Suprapubic skin (tissue), 4 donors: ENCODE results near the gene HAUS5. TPM values are rescaled to one million over a fixed set of nuclear protein-coding genes. Genes with fewer than 3 reads are reported as not detected.

Experiments used
- DNase-seq, 2 donors: peaks; one replicate each; pipeline ENCODE4 v3.0.0-alpha.2; 2019; ENCODE audit warnings: low spot score in 2 of 2
- H3K27ac ChIP-seq: fragments of 200-600 bp; sonication (generic); one replicate; pipeline ENCODE4 v1.5.1; 2019
- H3K27me3 ChIP-seq: fragments of 200-600 bp; sonication (generic); one replicate; pipeline ENCODE4 v1.5.1; 2019
- H3K36me3 ChIP-seq: fragments of 200-600 bp; sonication (generic); one replicate; pipeline ENCODE4 v1.5.1; 2019
- H3K4me1 ChIP-seq: fragments of 200-600 bp; sonication (generic); one replicate; pipeline ENCODE4 v1.5.1; 2019
- H3K4me3 ChIP-seq: fragments of 200-600 bp; sonication (generic); one replicate; pipeline ENCODE4 v1.5.1; 2019; ENCODE audit warnings: mild to moderate bottlenecking
- H3K9me3 ChIP-seq: fragments of 200-600 bp; sonication (generic); one replicate; pipeline ENCODE4 v1.5.1; 2019
- CTCF ChIP-seq, 2 donors: fragments of 200-600 bp in 1 of 2; fragments of 450-650 bp in 1 of 2; sonication (generic) in 1 of 2; IDR thresholded peaks; one replicate each; pipeline ENCODE4 v1.5.1; 2016 to 2019; ENCODE audit warnings: antibody characterized with exemption in 2 of 2, mild to moderate bottlenecking in 1 of 2, moderate library complexity in 1 of 2
- EP300 ChIP-seq: sonication (generic); formaldehyde crosslinking; IDR thresholded peaks from one replicate; pipeline ENCODE4 v1.6.1; 2017; ENCODE audit warnings: antibody characterized with exemption
- POLR2A ChIP-seq, 2 donors: fragments of 450-650 bp; IDR thresholded peaks; one replicate each; pipeline ENCODE4 v1.6.1; 2017; ENCODE audit warnings: antibody characterized with exemption in 2 of 2, mild to moderate bottlenecking in 2 of 2, moderate library complexity in 2 of 2
- POLR2AphosphoS5 ChIP-seq, 3 donors: sonication (generic); formaldehyde crosslinking; IDR thresholded peaks; one replicate each; pipeline ENCODE4 v1.6.1; 2017; ENCODE audit warnings: antibody characterized with exemption in 3 of 3
- WGBS: methylation state at CpG from one replicate; pipeline ENCODE4 v1.1.5; 2018; 5-methylcytosine and 5-hydroxymethylcytosine counted together
- total RNA-seq, 4 donors: library from RNA; depleted of rRNA; stranded (reverse); fragments of >200 nt; gene quantifications; one replicate each; pipeline ENCODE4 v1.1.0, GENCODE V29; 2016

The HAUS5 gene
- total RNA-seq, 4 donors from 2014 or later: 14.9 to 18.4 (median 16.4) TPM

- no peak for DNase-seq
- Histone ChIP-seq H3K27me3 (no peaks in the 10 kb centered on the region), H3K4me3 (no peak overlapping the region), H3K9me3 (no peaks in the 10 kb centered on the region), H3K4me1 (no peaks in the 10 kb centered on the region), H3K36me3 (peaks cover 63% of the 10 kb centered on the region), H3K27ac (no peak overlapping the region)
- TF ChIP-seq POLR2AphosphoS5 (IDR thresholded peaks at IDR 0.05): no peak
- no peak for TF ChIP-seq EP300
- no peak for TF ChIP-seq POLR2A (IDR thresholded peaks at IDR 0.05)
- no peak for TF ChIP-seq CTCF (IDR thresholded peaks at IDR 0.05)
- 80% methylated on average over 6 of the region's 7 CpGs for WGBS
Observed at GRCh38 chr19:35618857-35619256, 6.3 kb downstream of the HAUS5 start.

- TF ChIP-seq POLR2AphosphoS5 (IDR thresholded peaks at IDR 0.05) (no peak), EP300 (no peak), POLR2A (IDR thresholded peaks at IDR 0.05) (no peak), CTCF (IDR thresholded peaks at IDR 0.05) (no peak)
- no peak overlapping the region for H3K4me3 ChIP-seq
- WGBS: 95% methylated on average over 10 of the region's 12 CpGs
Observed at GRCh38 chr19:35619290-35619923, 6.9 kb downstream of the HAUS5 start.

GRCh38 chr19:35620001-35620400 is 7.5 kb downstream of the HAUS5 start:
- WGBS: 94% methylated on average over 17 of the region's 17 CpGs
- no peaks in the 10 kb centered on the region for H3K4me1 ChIP-seq
- no peak overlapping the region for H3K27ac ChIP-seq
- DNase-seq: no peak
- no peak for TF ChIP-seq CTCF (IDR thresholded peaks at IDR 0.05)
- TF ChIP-seq POLR2A (IDR thresholded peaks at IDR 0.05): no peak
- no peak for TF ChIP-seq EP300
- TF ChIP-seq POLR2AphosphoS5 (IDR thresholded peaks at IDR 0.05): no peak
- H3K9me3 ChIP-seq: no peaks in the 10 kb centered on the region
- H3K4me3 ChIP-seq: no peak overlapping the region
- peaks cover 61% of the 10 kb centered on the region for H3K36me3 ChIP-seq
- H3K27me3 ChIP-seq: no peaks in the 10 kb centered on the region

More at GRCh38 chr19:35619290-35619923, 6.9 kb downstream of the HAUS5 start:
- Histone ChIP-seq H3K9me3 (no peaks in the 10 kb centered on the region), H3K27me3 (no peaks in the 10 kb centered on the region), H3K4me1 (no peaks in the 10 kb centered on the region), H3K27ac (no peak overlapping the region), H3K36me3 (peaks cover 63% of the 10 kb centered on the region)
- no peak for DNase-seq

- Histone ChIP-seq H3K9me3 (no peaks in the 10 kb centered on the region), H3K27ac (no peak overlapping the region), H3K27me3 (no peaks in the 10 kb centered on the region), H3K36me3 (peaks cover 44% of the 10 kb centered on the region), H3K4me3 (no peak overlapping the region), H3K4me1 (no peaks in the 10 kb centered on the region)
- WGBS: 92% methylated on average over 9 of the region's 9 CpGs
- no peak for DNase-seq
- TF ChIP-seq POLR2A (IDR thresholded peaks at IDR 0.05) (no peak), POLR2AphosphoS5 (IDR thresholded peaks at IDR 0.05) (no peak)
Observed at GRCh38 chr19:35621708-35622107, 9.2 kb downstream of the HAUS5 start.

GRCh38 chr19:35622750-35623149 is 10.2 kb downstream of the HAUS5 start:
- Histone ChIP-seq H3K27ac (no peak overlapping the region), H3K4me1 (no peaks in the 10 kb centered on the region), H3K36me3 (peaks cover 35% of the 10 kb centered on the region), H3K27me3 (no peaks in the 10 kb centered on the region), H3K4me3 (no peak overlapping the region), H3K9me3 (no peaks in the 10 kb centered on the region)
- DNase-seq: no peak
- no peak for TF ChIP-seq CTCF (IDR thresholded peaks at IDR 0.05)
- TF ChIP-seq POLR2AphosphoS5 (IDR thresholded peaks at IDR 0.05): no peak
- no peak for TF ChIP-seq EP300
- WGBS: 93% methylated on average over 13 of the region's 13 CpGs
